Measurements from ENCODE around the gene COL7A1.
A peak's percentile ranks its signal among the peaks of the same experiment; 100 is the strongest.

COL7A1 gene

DNA sequence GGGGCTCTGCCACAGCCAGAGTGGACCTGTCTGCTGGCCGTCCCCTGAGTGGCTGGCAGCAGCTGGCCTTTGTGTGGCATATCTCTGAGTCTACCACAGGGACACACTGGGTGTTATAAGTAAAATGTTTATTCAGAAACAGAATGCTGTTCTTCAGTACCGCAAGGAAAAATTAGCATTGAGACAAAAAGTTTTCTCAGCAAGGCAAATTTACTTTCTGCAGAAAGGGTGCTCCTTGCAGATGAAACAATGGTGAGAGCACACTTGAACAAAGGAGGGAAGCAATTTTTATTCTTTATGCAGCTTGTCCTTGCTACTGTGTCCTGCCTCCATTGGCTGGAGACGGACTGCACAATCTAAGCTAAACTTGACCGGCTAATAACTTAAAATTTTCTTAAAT, 22.4 kb upstream of the COL7A1 start:
- DNase-seq, result no peak

- peak; percentile 21 to 30 for DNase-seq
Observed at GRCh38 chr3:48614044-48614443, 18.9 kb upstream of the COL7A1 start.

DNA sequence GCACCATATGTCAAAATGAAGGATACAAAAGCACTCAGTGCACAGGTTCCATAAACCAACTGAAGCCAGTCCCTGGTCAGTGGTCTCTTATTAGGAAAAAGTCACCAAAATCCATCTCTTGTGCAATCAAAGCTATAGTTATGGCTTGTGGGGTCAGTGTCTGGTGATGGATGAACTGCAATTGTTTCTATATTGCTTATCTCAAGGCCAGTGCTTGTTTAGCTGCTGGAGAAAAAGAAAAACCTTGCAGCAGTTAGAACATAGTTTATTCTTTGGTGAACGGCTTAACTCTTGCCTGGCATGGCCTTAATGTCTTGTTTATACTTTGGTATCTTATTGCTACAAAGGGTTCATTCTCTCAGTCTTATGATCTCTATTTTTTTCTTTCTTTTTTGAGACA, 17.2 kb upstream of the COL7A1 start:
- no peak for DNase-seq

GRCh38 chr3:48609088-48610005, 14.2 kb upstream of the COL7A1 start, which contains the start of gene UQCRC1:
TSS of gene UQCRC1 (minus strand) at chr3:48609646. CDS start at chr3:48609620, 26 bp downstream.
- DNase-seq, result peak; percentile 84

DNA sequence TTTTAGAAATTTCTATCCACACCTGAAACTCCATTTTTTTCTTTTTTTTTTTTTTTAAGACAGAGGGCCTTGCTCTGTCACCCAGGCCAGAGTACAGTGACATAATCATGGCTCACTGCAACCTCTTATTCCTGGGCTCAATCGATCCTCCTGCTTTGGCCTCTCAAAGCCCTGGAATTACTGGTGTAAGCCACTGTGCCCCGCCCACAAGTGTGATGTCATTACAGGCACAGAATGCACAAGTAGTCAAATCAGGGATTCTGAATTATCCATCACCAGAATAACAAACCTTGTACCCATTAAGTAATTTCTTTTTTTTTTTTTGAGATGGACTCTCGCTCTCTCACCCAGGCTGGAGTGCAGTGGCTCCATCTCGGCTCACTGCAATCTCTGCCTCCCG, 12.4 kb upstream of the COL7A1 start:
- no peak for DNase-seq

DNA sequence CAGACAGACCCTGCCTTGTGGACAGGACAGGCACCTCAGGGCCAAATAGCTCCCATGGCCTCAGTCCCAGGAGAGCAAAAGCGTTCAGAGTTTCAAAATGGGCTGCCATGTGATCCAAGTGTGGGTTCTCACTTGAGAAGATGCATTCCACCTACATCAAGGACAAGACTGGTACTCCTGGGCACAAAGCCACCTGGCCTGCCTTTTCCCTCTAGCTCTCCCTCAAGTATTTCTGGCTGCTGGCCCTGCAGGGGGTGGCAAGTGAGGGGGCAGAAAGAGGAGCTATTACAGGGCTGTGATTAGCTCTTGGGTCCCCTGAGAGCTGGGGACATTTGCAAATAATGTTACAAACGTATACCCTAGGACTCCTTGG, 6.5 kb upstream of the COL7A1 start:
- DNase-seq, result no peak

- no peak for DNase-seq
Observed at GRCh38 chr3:48600711-48601621, 5.8 kb upstream of the COL7A1 start.

- DNase-seq, result no peak
Observed at GRCh38 chr3:48599509-48600285, 4.6 kb upstream of the COL7A1 start.

- DNase-seq, result no peak
Observed at GRCh38 chr3:48599077-48599501, 4.0 kb upstream of the COL7A1 start.

DNA sequence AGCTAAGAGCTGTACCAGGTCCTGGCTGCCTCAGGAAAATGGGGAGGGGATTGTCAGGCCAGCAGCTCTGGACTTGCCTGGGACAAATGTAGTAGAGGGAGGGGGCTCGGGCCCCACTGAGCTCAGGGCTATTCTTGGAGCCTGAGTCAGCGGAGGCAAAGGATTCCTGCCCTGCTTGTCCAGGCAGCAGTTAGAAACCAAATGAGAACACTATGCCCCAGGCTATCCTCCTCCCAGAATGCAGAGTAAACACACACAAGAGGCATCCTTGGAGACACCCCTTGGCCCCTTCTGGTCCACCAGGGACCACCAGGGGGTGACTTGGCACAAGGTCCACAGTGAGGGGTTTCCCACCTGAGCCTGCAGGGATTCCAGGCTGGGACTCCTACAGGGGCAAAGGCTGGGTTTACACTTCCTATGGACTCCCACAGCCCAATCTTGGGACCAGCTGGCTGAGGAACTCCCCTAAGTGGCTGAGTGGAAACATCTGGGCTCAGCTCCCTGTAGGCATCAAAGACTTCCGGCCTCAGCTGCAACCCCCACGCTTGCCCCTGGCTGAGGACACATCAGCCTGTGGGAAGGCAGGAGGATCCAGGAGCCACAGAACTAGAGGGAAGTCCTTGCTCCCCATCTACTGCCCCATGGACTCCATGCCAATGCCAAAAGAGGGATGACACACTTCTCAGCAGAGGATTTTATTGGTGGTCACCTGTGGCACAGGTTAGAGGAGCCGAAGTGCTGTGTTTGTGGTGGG, 3.4 kb upstream of the COL7A1 start:
- peak; percentile 71 to 75 for DNase-seq

- DNase-seq, result no peak
Observed at GRCh38 chr3:48597408-48597800, 2.3 kb upstream of the COL7A1 start.

- no peak for DNase-seq
Observed at GRCh38 chr3:48596676-48597407, 1.7 kb upstream of the COL7A1 start.

- no peak for DNase-seq
Observed at GRCh38 chr3:48596157-48596556, 1.0 kb upstream of the COL7A1 start.

GRCh38 chr3:48595526-48596121, 495 bp upstream of the COL7A1 start:
- DNase-seq, result no peak

DNA sequence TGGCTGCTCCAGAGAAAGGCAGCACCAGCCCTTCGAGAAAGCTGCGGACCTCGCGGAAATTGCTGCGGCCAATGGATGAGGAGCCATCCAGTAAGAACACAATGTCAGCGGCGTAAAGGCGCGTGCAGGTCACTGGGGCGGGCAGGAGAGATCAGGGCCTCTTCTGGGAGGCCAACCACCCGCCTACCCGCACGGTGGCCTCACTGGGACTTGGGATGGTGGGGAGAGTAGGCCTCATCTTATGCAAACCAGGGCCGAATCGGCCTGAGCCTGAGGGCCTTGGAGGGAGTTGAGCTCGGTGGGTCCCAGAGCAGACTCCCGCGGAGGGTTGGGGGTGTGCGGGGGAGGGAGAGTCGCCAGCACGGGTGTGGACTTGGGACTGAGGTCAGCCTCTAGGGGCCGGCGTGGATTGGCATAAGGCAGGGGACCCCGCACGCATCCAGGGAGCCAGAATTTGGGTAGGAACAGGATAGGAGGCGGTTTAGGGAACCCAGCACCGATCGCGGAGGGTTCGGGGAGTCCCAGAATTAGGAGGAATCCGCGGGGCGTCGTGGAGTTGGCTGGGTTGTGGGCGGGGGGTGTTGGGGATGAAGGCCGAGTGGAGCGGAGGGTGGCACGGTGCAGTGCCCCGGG, 596 bp downstream of the COL7A1 start:
- DNase-seq, result no peak

DNA sequence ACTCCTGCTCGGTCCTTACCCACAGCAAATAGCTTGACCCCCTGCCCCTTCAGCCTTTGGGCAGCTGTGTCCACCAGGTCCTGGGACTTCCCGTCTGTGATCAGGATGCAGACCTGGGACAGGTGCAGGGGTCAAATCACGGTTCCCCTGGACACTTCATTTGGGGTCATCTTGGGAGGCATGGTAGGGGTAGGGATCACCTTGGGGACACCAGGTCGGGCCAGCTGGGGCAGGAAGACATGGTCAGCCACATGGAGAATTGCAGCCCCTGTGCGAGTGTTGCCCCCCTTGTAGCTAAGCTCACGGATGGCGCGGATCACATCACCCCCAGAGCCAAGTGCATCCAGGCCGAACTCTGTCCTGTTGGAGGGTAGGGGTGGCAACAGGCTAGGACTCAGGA, 1.8 kb downstream of the COL7A1 start:
- no peak for DNase-seq

DNA sequence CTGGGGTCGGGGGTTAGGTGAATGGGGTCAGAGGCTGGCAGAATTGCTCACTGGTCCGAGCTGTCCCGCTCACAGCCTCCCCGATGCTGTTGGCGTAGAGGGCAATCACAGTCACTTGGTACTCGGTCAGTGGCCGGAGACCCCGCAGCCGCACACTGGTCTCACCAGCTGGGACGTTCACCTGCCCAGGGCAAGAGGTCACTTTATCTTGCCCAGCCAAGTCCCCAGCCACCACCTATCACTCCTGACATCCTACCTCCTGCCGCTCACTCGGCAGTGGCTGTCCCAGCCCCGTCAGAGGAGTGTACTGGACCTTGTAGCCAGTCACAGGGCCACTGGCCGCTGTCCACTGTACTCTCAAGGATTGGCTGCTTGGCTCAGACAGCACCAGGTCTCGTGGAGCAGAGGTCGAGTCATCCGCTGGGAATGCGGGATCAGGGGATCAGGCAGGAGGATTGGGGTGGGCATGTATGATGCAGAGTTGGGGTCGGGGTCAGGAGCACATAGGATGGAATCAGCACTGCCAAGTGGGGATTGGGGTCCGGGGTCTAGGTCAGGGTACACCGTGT, 2.5 kb downstream of the COL7A1 start:
- DNase-seq, result no peak

DNA sequence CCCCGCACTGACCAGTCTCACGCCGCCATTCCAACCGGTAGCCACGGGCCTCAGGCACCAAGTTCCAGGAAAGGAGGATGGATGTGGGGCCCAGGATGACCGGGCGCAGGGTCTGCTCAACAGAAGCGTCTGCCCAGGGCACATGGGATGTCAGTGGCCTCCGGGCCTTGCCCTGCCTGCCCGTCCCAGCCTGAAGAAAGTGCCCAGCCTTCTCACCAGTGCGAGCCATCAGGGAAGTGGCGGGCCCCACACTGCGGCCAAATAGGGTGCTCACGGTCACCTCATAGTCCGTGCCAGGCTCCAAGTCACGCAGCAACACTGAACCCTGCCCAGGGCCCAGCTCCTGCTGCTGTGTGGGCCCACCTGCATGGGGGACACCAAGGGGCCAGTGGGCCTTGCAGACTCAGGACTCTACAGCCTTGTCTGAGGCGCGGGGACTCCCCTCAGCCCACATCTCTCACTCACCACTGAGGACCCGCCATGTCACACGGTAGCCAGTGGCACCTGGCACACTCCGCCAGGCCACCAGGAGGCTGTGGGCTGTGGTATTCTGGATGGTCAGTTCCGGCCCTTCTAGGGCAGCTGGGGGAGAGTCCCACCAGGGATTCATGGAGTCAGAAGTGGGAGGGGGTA, 3.1 kb downstream of the COL7A1 start:
- no peak for DNase-seq

DNA sequence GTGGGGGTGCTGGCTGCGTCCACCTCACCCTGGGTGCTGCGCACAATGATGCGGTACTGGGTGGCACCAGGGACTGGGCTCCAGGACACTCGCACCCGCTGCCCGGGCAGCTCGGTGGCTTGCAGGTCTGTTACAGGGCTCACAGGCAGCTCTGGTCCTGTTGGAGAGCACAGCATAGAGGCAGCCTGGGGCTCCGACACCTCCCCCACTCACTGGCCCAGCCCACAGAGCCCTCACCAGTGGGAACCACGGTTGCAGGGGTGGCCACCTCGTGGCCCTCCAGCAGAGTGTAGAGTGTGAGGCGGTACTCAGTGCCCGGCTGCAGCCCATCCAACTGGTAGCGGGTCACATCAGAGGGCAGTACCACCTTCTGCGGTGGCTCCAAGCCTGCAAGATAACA, 3.7 kb downstream of the COL7A1 start:
- DNase-seq, result no peak

DNA sequence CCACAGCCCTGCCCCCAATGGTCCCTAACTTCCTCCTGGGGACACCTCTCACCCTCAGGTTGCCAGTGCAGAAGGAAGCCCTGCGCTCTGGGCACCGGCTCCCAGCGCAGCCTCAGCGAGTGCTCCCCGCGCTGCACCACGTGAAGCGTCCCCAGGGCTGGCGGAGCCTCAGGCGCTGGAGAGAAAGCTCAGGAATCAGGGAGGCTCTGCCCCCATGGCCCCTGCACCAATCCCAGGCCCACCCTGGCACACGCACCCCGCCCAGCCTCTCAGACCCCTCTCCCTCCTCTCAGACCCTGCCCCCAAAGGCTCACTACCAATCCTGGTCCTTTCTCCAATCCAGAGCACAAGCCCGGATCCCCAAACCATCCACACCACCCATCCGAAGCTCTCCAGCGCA, 6.9 kb downstream of the COL7A1 start:
- DNase-seq, result no peak

Measured in Kasumi-1 (cell line).